Transverse colon (tissue), 4 donors: ENCODE measurements around the gene RUNX1. TPM values are rescaled to one million over a fixed set of nuclear protein-coding genes. Genes with fewer than 3 reads are reported as not detected.

Source experiments
- DNase-seq: peaks from one replicate; pipeline ENCODE4 v3.0.0-alpha.2; 2019
- H3K27ac ChIP-seq, 4 donors: fragments of 200-600 bp; sonication (generic); 2 replicates each; pipeline ENCODE4 v1.5.1; 2016 to 2018; ENCODE audit warnings: inconsistent platforms in 4 of 4
- H3K27me3 ChIP-seq: fragments of 200-600 bp; sonication (generic); 2 replicates; pipeline ENCODE4 v1.5.1; 2017; ENCODE audit warnings: inconsistent platforms
- H3K36me3 ChIP-seq, 4 donors: fragments of 200-600 bp; sonication (generic); 2 replicates each; pipeline ENCODE4 v1.5.1; 2017 to 2019; ENCODE audit warnings: inconsistent platforms in 4 of 4
- H3K4me1 ChIP-seq, 4 donors: fragments of 200-600 bp; sonication (generic); 2 replicates each; pipeline ENCODE4 v1.5.1; 2017 to 2020; ENCODE audit warnings: inconsistent platforms in 4 of 4
- H3K4me3 ChIP-seq, 4 donors: fragments of 200-600 bp; sonication (generic); 1 replicate in 1 of 4; 2 replicates in 3 of 4; pipeline versions ENCODE4 v1.5.1 to v1.6.1; 2017 to 2019; ENCODE audit warnings: inconsistent platforms in 4 of 4
- H3K9me3 ChIP-seq, 2 donors: fragments of 200-600 bp; sonication (generic); 2 replicates each; pipeline ENCODE4 v1.5.1; 2017 to 2019; ENCODE audit warnings: inconsistent platforms in 2 of 2
- CTCF ChIP-seq, 5 experiments: fragments of 200-600 bp in 3 of 5; fragments of 450-650 bp in 2 of 5; sonication (generic) in 3 of 5; IDR thresholded peaks; 1 replicate in 2 of 5; 2 replicates in 3 of 5; pipeline ENCODE4 v1.5.1; 2016 to 2017; ENCODE audit warnings: antibody characterized with exemption in 5 of 5, inconsistent platforms in 3 of 5, mild to moderate bottlenecking in 2 of 5, moderate library complexity in 1 of 5
- EP300 ChIP-seq: sonication (generic); formaldehyde crosslinking; IDR thresholded peaks from one replicate; pipeline ENCODE4 v1.6.1; 2017; ENCODE audit warnings: antibody characterized with exemption, low read depth
- POLR2A ChIP-seq: fragments of 450-650 bp; IDR thresholded peaks from one replicate; pipeline ENCODE4 v1.6.1; 2016; ENCODE audit warnings: antibody characterized with exemption, mild to moderate bottlenecking, moderate library complexity
- POLR2AphosphoS5 ChIP-seq, 3 donors: sonication (generic); formaldehyde crosslinking; IDR thresholded peaks; one replicate each; pipeline ENCODE4 v1.6.1; 2016; ENCODE audit warnings: antibody characterized with exemption in 3 of 3
- WGBS, 2 donors: methylation state at CpG; one replicate each; pipeline ENCODE4 v1.1.5; 2018; ENCODE audit warnings: low coverage in 1 of 2; 5-methylcytosine and 5-hydroxymethylcytosine counted together
- in situ Hi-C, 4 donors: fragments of 200-750 bp; cut with MboI; loops; one replicate each; pipeline versions ENCODE4 v1.15.0 to v1.15.1; 2017; ENCODE audit warnings: low sequenced_read_pairs in 3 of 4, low pct_ligation_motif_present in 1 of 4, low pct_unique_long_range_greater_than_20kb in 1 of 4
- intact Hi-C: fragments of 100-400 bp; cut with DNase I; formaldehyde crosslinking; loops from one replicate; pipeline ENCODE4 v1.15.1; 2023; ENCODE audit warnings: low total_unique reads
- total RNA-seq, 4 donors: library from RNA; depleted of rRNA; stranded (reverse); fragments of >200 nt; gene quantifications; one replicate each; pipeline ENCODE4 v1.1.0, GENCODE V29; 2016

Gene RUNX1
- total RNA-seq, 4 donors from 2014 or later = 8.3 to 60.1 (median 34.7) TPM

DNA sequence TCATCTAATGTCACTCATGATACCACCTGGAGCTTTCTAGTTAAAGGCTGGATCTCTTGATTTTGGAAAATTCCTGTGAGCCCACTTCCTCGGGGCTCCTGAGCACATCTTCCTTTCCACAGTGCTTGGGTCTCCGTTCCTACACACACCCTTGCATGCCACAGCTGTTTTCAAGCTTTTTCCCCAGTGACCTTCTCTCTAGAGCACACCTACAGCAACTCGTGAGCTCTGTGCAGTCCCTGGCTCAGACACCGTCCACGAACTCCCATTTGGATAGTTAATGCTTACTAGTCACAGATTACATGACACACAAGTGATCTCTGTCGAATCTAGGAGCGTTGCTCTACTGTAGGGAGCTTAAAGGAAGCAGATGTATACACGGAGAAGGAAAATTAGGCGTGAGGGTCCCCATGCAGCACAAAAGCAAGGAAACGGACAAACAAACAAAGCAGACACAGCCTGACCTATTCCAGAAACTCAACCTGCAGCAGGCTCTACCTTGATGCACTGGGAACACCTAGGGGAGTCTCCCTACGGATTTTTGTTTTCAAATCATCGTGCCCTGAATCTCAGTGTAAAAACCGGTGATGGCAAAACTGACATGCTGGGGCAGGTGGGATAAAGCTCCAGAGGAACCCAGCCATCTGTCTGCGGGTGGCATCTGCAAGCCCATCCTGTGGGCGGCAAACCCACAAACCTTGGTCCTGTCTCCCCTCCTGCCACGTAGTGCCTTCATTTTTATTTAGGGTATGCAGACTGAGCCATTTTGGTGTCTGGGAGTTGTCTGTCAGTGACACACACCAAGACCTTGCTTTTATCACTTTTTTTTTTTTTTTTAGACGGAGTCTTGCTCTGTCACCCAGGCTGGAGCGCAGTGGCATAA lies 177.8 kb downstream of the RUNX1 start:
- H3K27me3 ChIP-seq = no peaks in the 10 kb centered on the region
- H3K4me1 ChIP-seq = peaks cover 0 to 4% (median under 1%) of the 10 kb centered on the region in 4 donors
- no peaks in the 10 kb centered on the region for H3K36me3 ChIP-seq
- no peak for DNase-seq
- no peak for TF ChIP-seq POLR2AphosphoS5 (IDR thresholded peaks at IDR 0.05)
- no peak for TF ChIP-seq CTCF (IDR thresholded peaks at IDR 0.05)
- TF ChIP-seq POLR2A = no peak
- no peak for TF ChIP-seq EP300
- no peaks in the 10 kb centered on the region for H3K9me3 ChIP-seq
- H3K27ac ChIP-seq = no peak overlapping the region
- intact Hi-C loops = no loop called here
- H3K4me3 ChIP-seq = no peak overlapping the region
- 84 to 86% methylated on average over 11 to 18 of the region's 18 CpGs for WGBS, 2 donors
- in situ Hi-C loops = loop anchor here in 1 of 4 donors (10.0 kb wide), 1 partner anchor 66 kb away; no protein-coding TSS in a partner anchor

DNA sequence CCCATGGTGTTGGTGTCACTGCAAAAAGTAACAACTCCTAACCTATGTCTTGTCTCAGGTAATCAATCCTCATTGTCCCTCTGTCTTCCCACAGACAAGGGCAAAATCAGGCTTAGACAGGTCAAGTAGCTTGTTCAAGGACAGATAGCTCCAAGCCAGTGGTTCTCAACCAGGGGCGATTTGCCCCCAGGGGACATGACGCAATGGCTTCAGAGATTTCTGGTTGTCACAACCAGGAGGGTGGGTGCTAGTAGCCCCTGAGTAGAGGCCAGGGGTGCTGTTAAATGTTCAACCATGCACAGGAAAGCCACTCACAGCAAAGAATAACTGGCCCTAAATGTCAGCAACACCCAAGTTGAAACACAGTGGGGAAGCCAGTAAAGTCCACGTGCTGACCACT lies 178.9 kb downstream of the RUNX1 start:
- H3K4me3 ChIP-seq = no peak overlapping the region
- intact Hi-C loops = no loop called here

DNA sequence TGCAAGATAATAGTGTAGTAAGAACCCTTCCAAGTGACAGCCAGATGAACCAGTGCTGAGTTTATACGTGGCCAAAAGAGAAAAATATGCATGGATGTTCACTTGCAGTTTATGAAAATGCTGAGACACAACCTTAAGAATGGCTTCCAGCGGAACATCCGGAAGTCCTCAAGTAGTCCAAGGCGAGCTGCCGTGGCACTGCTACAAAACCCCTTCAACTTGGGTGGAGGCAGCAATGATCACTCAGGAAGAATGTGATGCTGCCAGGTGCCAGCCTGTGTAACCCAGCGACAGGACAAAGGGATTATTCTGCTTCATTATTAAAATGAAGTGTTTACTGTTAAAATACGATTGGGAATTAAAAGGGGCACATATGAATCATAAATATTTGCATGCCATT lies 179.6 kb downstream of the RUNX1 start:
- H3K4me3 ChIP-seq = no peak overlapping the region
- peak overlapping the region in 1 of 4 donors; percentile 12 for H3K27ac ChIP-seq
- H3K27me3 ChIP-seq = no peaks in the 10 kb centered on the region
- intact Hi-C loops = no loop called here
- in situ Hi-C loops = no loop called here
- H3K36me3 ChIP-seq = no peaks in the 10 kb centered on the region
- no peaks in the 10 kb centered on the region for H3K9me3 ChIP-seq
- no peak for DNase-seq
- TF ChIP-seq POLR2AphosphoS5 (IDR thresholded peaks at IDR 0.05) = no peak
- TF ChIP-seq CTCF (IDR thresholded peaks at IDR 0.05) = no peak
- no peak for TF ChIP-seq EP300
- peaks cover 1 to 15% (median 9%) of the 10 kb centered on the region in 4 donors for H3K4me1 ChIP-seq
- 65 to 73% methylated on average over 7 of the region's 7 CpGs for WGBS, 2 donors

More for the DNA sequence above, 178.9 kb downstream of the RUNX1 start:
- H3K4me1 ChIP-seq = peaks cover 0 to 12% (median 3%) of the 10 kb centered on the region in 4 donors
- in situ Hi-C loops = loop anchor here in 1 of 4 donors (10.0 kb wide), 1 partner anchor 65 kb away; no protein-coding TSS in a partner anchor
- no peaks in the 10 kb centered on the region for H3K36me3 ChIP-seq
- H3K9me3 ChIP-seq = no peaks in the 10 kb centered on the region
- no peaks in the 10 kb centered on the region for H3K27me3 ChIP-seq
- no peak for DNase-seq
- no peak overlapping the region for H3K27ac ChIP-seq
- 83 to 85% methylated on average over 1 to 3 of the region's 3 CpGs for WGBS, 2 donors
- TF ChIP-seq EP300 (no peak), CTCF (IDR thresholded peaks at IDR 0.05) (no peak), POLR2AphosphoS5 (IDR thresholded peaks at IDR 0.05) (no peak), POLR2A (no peak)

DNA sequence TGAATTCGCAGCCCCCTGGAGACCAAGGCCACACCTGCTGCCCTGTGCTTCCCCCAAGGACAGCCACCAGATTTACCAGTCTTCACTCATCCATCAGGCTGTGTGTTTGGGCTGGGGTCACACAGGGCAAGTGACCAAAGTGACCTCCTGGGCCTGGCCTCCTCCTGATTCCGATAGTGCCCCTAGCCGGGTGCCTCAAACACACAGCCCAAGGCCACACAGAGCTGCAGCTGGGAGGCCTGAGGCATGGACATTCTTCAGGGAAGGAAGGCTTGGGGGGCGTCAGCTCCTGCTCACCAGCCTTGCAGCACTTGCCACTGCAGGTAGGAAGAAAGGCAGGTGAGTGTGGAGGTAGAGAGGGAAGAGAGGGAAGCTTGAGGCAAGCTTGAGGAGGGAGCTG lies 181.3 kb downstream of the RUNX1 start:
- Histone ChIP-seq H3K9me3 (no peaks in the 10 kb centered on the region), H3K36me3 (no peaks in the 10 kb centered on the region), H3K27me3 (no peaks in the 10 kb centered on the region), H3K4me1 (peaks cover 6 to 26% (median 17%) of the 10 kb centered on the region in 4 donors), H3K27ac (no peak overlapping the region), H3K4me3 (no peak overlapping the region)
- WGBS, 2 donors = 96% methylated on average over 4 of the region's 4 CpGs; no CpG with 5 or more reads in 1 of the 2 donors
- TF ChIP-seq EP300 = no peak
- TF ChIP-seq POLR2AphosphoS5 (IDR thresholded peaks at IDR 0.05) = no peak
- in situ Hi-C loops = no loop called here
- no peak for DNase-seq
- intact Hi-C loops = no loop called here
